ENCODE data around the gene PKNOX2.

The PKNOX2 gene

GRCh38 chr11:125369808-125370207 is 205.3 kb downstream of the PKNOX2 start:
- Histone ChIP-seq H3K27me3 (ENCODE audit: low read depth, low read length) (peaks cover 42% of the 10 kb centered on the region), H3K4me3 (ENCODE audit: low read length) (no peak overlapping the region), H3K9me3 (ENCODE audit: insufficient read depth, low read length) (no peaks in the 10 kb centered on the region), H3K4me2 (ENCODE audit: low read length) (no peak overlapping the region), H3K4me1 (ENCODE audit: low read length) (no peaks in the 10 kb centered on the region), H3K27ac (ENCODE audit: low read length) (no peak overlapping the region), H2AFZ (ENCODE audit: low read depth, low read length) (no peak overlapping the region), H3K36me3 (replicated peaks; ENCODE audit: low read depth, low read length) (no peaks in the 10 kb centered on the region), H3K9ac (ENCODE audit: low read length) (no peak overlapping the region), H3K79me2 (ENCODE audit: low read length) (no peaks in the 10 kb centered on the region), H4K20me1 (ENCODE audit: insufficient read depth, low read length) (no peaks in the 10 kb centered on the region)
- no peak for TF ChIP-seq CTCF (IDR thresholded peaks at IDR 0.05; ENCODE audit: low read depth, low read length)
- TF ChIP-seq EZH2phosphoT487 (IDR thresholded peaks at IDR 0.05; ENCODE audit: low read depth): no peak

GRCh38 chr11:125370561-125371389 is 206.2 kb downstream of the PKNOX2 start:
- Histone ChIP-seq H4K20me1 (ENCODE audit: insufficient read depth, low read length) (no peaks in the 10 kb centered on the region), H3K4me2 (ENCODE audit: low read length) (no peak overlapping the region), H3K79me2 (ENCODE audit: low read length) (no peaks in the 10 kb centered on the region), H3K4me3 (ENCODE audit: low read length) (no peak overlapping the region), H3K9me3 (ENCODE audit: insufficient read depth, low read length) (no peaks in the 10 kb centered on the region), H3K4me1 (ENCODE audit: low read length) (no peaks in the 10 kb centered on the region), H3K27me3 (ENCODE audit: low read depth, low read length) (peaks cover 33% of the 10 kb centered on the region), H3K27ac (ENCODE audit: low read length) (no peak overlapping the region), H3K36me3 (replicated peaks; ENCODE audit: low read depth, low read length) (no peaks in the 10 kb centered on the region), H2AFZ (ENCODE audit: low read depth, low read length) (no peak overlapping the region), H3K9ac (ENCODE audit: low read length) (no peak overlapping the region)
- TF ChIP-seq CTCF (IDR thresholded peaks at IDR 0.05; ENCODE audit: low read depth, low read length) (no peak), EZH2phosphoT487 (IDR thresholded peaks at IDR 0.05; ENCODE audit: low read depth) (no peak)

GRCh38 chr11:125371431-125371935 is 206.9 kb downstream of the PKNOX2 start:
- no peak overlapping the region for H3K4me2 ChIP-seq (ENCODE audit: low read length)
- no peak overlapping the region for H3K4me3 ChIP-seq (ENCODE audit: low read length)
- H3K79me2 ChIP-seq (ENCODE audit: low read length): no peaks in the 10 kb centered on the region
- H2AFZ ChIP-seq (ENCODE audit: low read depth, low read length): no peak overlapping the region
- no peak for TF ChIP-seq EZH2phosphoT487 (IDR thresholded peaks at IDR 0.05; ENCODE audit: low read depth)
- no peak for TF ChIP-seq CTCF (IDR thresholded peaks at IDR 0.05; ENCODE audit: low read depth, low read length)
- no peaks in the 10 kb centered on the region for H3K9me3 ChIP-seq (ENCODE audit: insufficient read depth, low read length)
- peaks cover 29% of the 10 kb centered on the region for H3K27me3 ChIP-seq (ENCODE audit: low read depth, low read length)
- no peaks in the 10 kb centered on the region for H4K20me1 ChIP-seq (ENCODE audit: insufficient read depth, low read length)
- H3K4me1 ChIP-seq (ENCODE audit: low read length): no peaks in the 10 kb centered on the region
- no peak overlapping the region for H3K9ac ChIP-seq (ENCODE audit: low read length)
- no peak overlapping the region for H3K27ac ChIP-seq (ENCODE audit: low read length)
- no peaks in the 10 kb centered on the region for H3K36me3 ChIP-seq (replicated peaks; ENCODE audit: low read depth, low read length)

GRCh38 chr11:125372088-125372487 is 207.5 kb downstream of the PKNOX2 start:
- Histone ChIP-seq H3K4me3 (ENCODE audit: low read length) (no peak overlapping the region), H4K20me1 (ENCODE audit: insufficient read depth, low read length) (no peaks in the 10 kb centered on the region), H3K9ac (ENCODE audit: low read length) (no peak overlapping the region), H3K27me3 (ENCODE audit: low read depth, low read length) (peaks cover 29% of the 10 kb centered on the region), H3K79me2 (ENCODE audit: low read length) (no peaks in the 10 kb centered on the region), H3K36me3 (replicated peaks; ENCODE audit: low read depth, low read length) (no peaks in the 10 kb centered on the region), H3K9me3 (ENCODE audit: insufficient read depth, low read length) (no peaks in the 10 kb centered on the region), H3K27ac (ENCODE audit: low read length) (no peak overlapping the region), H3K4me2 (ENCODE audit: low read length) (no peak overlapping the region), H3K4me1 (ENCODE audit: low read length) (no peaks in the 10 kb centered on the region), H2AFZ (ENCODE audit: low read depth, low read length) (no peak overlapping the region)
- TF ChIP-seq CTCF (IDR thresholded peaks at IDR 0.05; ENCODE audit: low read depth, low read length): no peak
- TF ChIP-seq EZH2phosphoT487 (IDR thresholded peaks at IDR 0.05; ENCODE audit: low read depth): no peak
